ENCODE data around the gene SPCS3. TPM values are rescaled to one million over a fixed set of nuclear protein-coding genes. Genes with fewer than 3 reads are reported as not detected.
"Not testable (repeated sequence)": the region's sequence is repeated elsewhere in the genome, so short reads cannot be mapped to it uniquely, and the experiment has no call there.

Gene SPCS3
- total and polyA plus RNA-seq, 2 experiments from 2014 or later: 102 to 148 TPM

DNA sequence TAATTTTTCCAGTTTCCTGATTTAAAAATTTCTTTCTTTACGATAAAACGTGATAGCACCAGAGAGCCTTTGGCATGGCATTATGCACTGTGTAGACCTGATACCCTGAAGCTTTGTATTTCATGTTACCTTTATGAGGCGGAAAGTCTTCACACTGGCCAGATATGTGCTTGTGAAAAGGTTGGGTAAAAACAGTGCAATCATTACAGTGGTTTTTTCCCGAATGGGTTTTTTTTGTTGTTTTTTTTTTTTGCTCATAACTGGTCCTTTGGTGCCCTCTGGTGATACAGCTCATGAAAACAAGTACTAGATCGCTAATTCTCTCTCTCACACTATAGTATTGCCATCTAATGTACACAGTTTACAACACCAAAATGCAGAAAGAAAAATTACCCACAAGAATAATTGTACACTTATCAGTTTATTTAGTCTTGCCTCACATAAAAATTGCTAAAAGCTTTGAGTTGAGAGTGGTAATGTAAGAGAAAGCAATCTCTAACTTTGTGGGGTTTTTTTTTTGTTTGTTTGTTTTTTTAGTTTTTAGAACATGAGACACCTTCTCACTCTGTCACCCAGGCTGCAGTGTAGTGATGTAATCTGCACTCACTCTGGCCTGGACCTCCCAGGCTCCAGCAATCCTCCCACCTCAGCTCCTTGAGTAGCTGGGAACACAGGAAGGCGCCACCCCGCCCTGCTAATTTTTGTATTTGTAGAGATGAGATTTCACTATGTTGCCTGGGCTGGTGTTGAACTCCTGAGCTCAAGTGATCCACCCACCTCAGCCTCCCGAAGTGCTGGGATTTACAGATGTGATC, 21.3 kb downstream of the SPCS3 start:
- Histone ChIP-seq H3K27ac (no peak overlapping the region), H3K9me2 (replicated peaks; ENCODE audit: insufficient read depth) (no peaks in the 10 kb centered on the region), H3K9me3 (ENCODE audit: low read depth) (no peaks in the 10 kb centered on the region), H4K20me1 (ENCODE audit: insufficient read depth, poor library complexity, severe bottlenecking) (no peaks in the 10 kb centered on the region), H2AFZ (no peak overlapping the region), H3K27me3 (no peaks in the 10 kb centered on the region), H3K4me2 (peak overlapping the region; percentile 44), H3K79me2 (no peaks in the 10 kb centered on the region), H3K4me3 (no peak overlapping the region), H3K4me1 (ENCODE audit: insufficient read depth) (no peaks in the 10 kb centered on the region), H3K36me3 (replicated peaks; ENCODE audit: insufficient read depth, low read depth) (no peaks in the 10 kb centered on the region)
- TF ChIP-seq EZH2 (IDR thresholded peaks at IDR 0.05; ENCODE audit: borderline replicate concordance): no peak
- peak; percentile 65 for TF ChIP-seq CTCF (IDR thresholded peaks at IDR 0.05; ENCODE audit: poor library complexity)
- no peak for TF ChIP-seq EZH2phosphoT487 (IDR thresholded peaks at IDR 0.05; ENCODE audit: low read depth, severe bottlenecking, unreplicated experiment)
- WGBS (ENCODE audit: low lambda C conversion rate, missing lambda C conversion rate): 53% methylated on average over 8 of the region's 8 CpGs
- DNase-seq (ENCODE audit: low spot score): peak; percentile 56

- no peaks in the 10 kb centered on the region for H4K20me1 ChIP-seq (ENCODE audit: insufficient read depth, poor library complexity, severe bottlenecking)
- H3K27me3 ChIP-seq: no peaks in the 10 kb centered on the region
- no peak for DNase-seq (ENCODE audit: low spot score)
- no peaks in the 10 kb centered on the region for H3K4me1 ChIP-seq (ENCODE audit: insufficient read depth)
- H3K9me3 ChIP-seq (ENCODE audit: low read depth): no peaks in the 10 kb centered on the region
- WGBS (ENCODE audit: low lambda C conversion rate, missing lambda C conversion rate): 92% methylated on average over 7 of the region's 7 CpGs
- no peaks in the 10 kb centered on the region for H3K79me2 ChIP-seq
- no peak overlapping the region for H3K4me2 ChIP-seq
- no peaks in the 10 kb centered on the region for H3K36me3 ChIP-seq (replicated peaks; ENCODE audit: insufficient read depth, low read depth)
- TF ChIP-seq CTCF (IDR thresholded peaks at IDR 0.05; ENCODE audit: poor library complexity): no peak
- TF ChIP-seq EZH2phosphoT487 (IDR thresholded peaks at IDR 0.05; ENCODE audit: low read depth, severe bottlenecking, unreplicated experiment): no peak
- no peak for TF ChIP-seq EZH2 (IDR thresholded peaks at IDR 0.05; ENCODE audit: borderline replicate concordance)
- no peaks in the 10 kb centered on the region for H3K9me2 ChIP-seq (replicated peaks; ENCODE audit: insufficient read depth)
- H3K27ac ChIP-seq: no peak overlapping the region
- H3K4me3 ChIP-seq: no peak overlapping the region
- H2AFZ ChIP-seq: no peak overlapping the region
These were observed 22.6 kb downstream of the SPCS3 start for GRCh38 chr4:176342384-176342783.

DNA sequence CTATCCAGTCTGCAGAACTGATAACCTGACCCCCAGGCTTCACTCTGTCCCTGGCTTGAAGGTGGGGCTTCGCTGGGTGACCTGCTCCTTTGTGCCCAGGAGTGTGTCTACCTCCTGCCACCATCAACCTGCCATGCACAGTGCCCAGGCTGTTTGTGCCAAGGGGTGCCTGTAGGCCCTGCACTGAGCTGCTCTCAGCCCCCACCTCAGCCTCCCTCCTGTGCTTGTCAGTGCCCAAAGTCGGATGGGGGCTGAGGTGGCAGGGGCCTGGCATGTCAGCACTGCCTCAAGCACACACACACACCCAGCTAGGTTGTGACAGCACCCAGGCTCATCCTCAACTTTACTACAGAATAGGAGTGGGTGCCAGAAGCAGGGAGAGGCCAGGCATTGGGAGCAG, 23.5 kb downstream of the SPCS3 start:
- Histone ChIP-seq H3K79me2 (no peaks in the 10 kb centered on the region), H4K20me1 (ENCODE audit: insufficient read depth, poor library complexity, severe bottlenecking) (no peaks in the 10 kb centered on the region), H3K4me2 (no peak overlapping the region), H3K27me3 (no peaks in the 10 kb centered on the region), H3K36me3 (replicated peaks; ENCODE audit: insufficient read depth, low read depth) (no peaks in the 10 kb centered on the region), H3K9me3 (ENCODE audit: low read depth) (no peaks in the 10 kb centered on the region), H3K9me2 (replicated peaks; ENCODE audit: insufficient read depth) (no peaks in the 10 kb centered on the region), H2AFZ (no peak overlapping the region), H3K27ac (no peak overlapping the region), H3K4me1 (ENCODE audit: insufficient read depth) (no peaks in the 10 kb centered on the region), H3K4me3 (no peak overlapping the region)
- WGBS (ENCODE audit: low lambda C conversion rate, missing lambda C conversion rate): 95% methylated on average over 2 of the region's 2 CpGs
- TF ChIP-seq EZH2phosphoT487 (IDR thresholded peaks at IDR 0.05; ENCODE audit: low read depth, severe bottlenecking, unreplicated experiment): no peak
- TF ChIP-seq EZH2 (IDR thresholded peaks at IDR 0.05; ENCODE audit: borderline replicate concordance): no peak
- no peak for TF ChIP-seq CTCF (IDR thresholded peaks at IDR 0.05; ENCODE audit: poor library complexity)
- no peak for DNase-seq (ENCODE audit: low spot score)

GRCh38 chr4:176345346-176345745, 25.6 kb downstream of the SPCS3 start:
- H3K4me1 ChIP-seq (ENCODE audit: insufficient read depth); H4K20me1 ChIP-seq (ENCODE audit: insufficient read depth, poor library complexity, severe bottlenecking); H3K4me2 ChIP-seq; H3K27me3 ChIP-seq; H3K9me3 ChIP-seq (ENCODE audit: low read depth); H2AFZ ChIP-seq; H3K4me3 ChIP-seq; H3K79me2 ChIP-seq; H3K27ac ChIP-seq; H3K36me3 ChIP-seq (replicated peaks; ENCODE audit: insufficient read depth, low read depth); DNase-seq (ENCODE audit: low spot score); H3K9me2 ChIP-seq (replicated peaks; ENCODE audit: insufficient read depth): not testable (repeated sequence)
- 83% methylated on average over 7 of the region's 7 CpGs for WGBS (ENCODE audit: low lambda C conversion rate, missing lambda C conversion rate)

- H2AFZ ChIP-seq; DNase-seq (ENCODE audit: low spot score); H3K9me3 ChIP-seq (ENCODE audit: low read depth); H3K4me3 ChIP-seq; H4K20me1 ChIP-seq (ENCODE audit: insufficient read depth, poor library complexity, severe bottlenecking); H3K27me3 ChIP-seq; H3K4me2 ChIP-seq; H3K79me2 ChIP-seq; H3K27ac ChIP-seq; H3K9me2 ChIP-seq (replicated peaks; ENCODE audit: insufficient read depth); H3K4me1 ChIP-seq (ENCODE audit: insufficient read depth); H3K36me3 ChIP-seq (replicated peaks; ENCODE audit: insufficient read depth, low read depth): not testable (repeated sequence)
- 69% methylated on average over 2 of the region's 2 CpGs for WGBS (ENCODE audit: low lambda C conversion rate, missing lambda C conversion rate)
These were observed 27.1 kb downstream of the SPCS3 start for GRCh38 chr4:176346836-176347235.
